Osteoblast (primary cell): ENCODE results near the gene SLC35E4. TPM values are rescaled to one million over a fixed set of nuclear protein-coding genes. Genes with fewer than 3 reads are reported as not detected.

Experiments used
- DNase-seq: peaks from one replicate; pipeline ENCODE4 v3.0.0; 2011; ENCODE audit warnings: low spot score, mixed read lengths; ENCODE audit not compliant: insufficient read length; ENCODE audit errors: missing footprints
- H2AFZ ChIP-seq: 2 replicates; pipeline ENCODE4 v1.6.0; 2011; ENCODE audit warnings: mild to moderate bottlenecking, low read length
- H3K27ac ChIP-seq: 2 replicates; pipeline ENCODE4 v1.5.1; 2011; ENCODE audit warnings: mild to moderate bottlenecking, low read depth, low read length, moderate library complexity
- H3K27me3 ChIP-seq: 2 replicates; pipeline ENCODE4 v1.6.0; 2012; ENCODE audit warnings: mild to moderate bottlenecking, control low read depth, inconsistent platforms, low read length, moderate library complexity; ENCODE audit not compliant: insufficient read depth
- H3K36me3 ChIP-seq: 2 replicates; pipeline ENCODE4 v1.5.1; 2011; ENCODE audit warnings: mild to moderate bottlenecking, low read length, control low read depth, moderate library complexity; ENCODE audit not compliant: insufficient read depth
- H3K4me1 ChIP-seq: 2 replicates; pipeline ENCODE4 v1.5.1; 2011; ENCODE audit warnings: mild to moderate bottlenecking, low read length, control low read depth, moderate library complexity; ENCODE audit not compliant: insufficient read depth
- H3K4me2 ChIP-seq: 2 replicates; pipeline ENCODE4 v1.6.0; 2011; ENCODE audit warnings: mild to moderate bottlenecking, low read length; ENCODE audit not compliant: insufficient read depth
- H3K4me3 ChIP-seq: fragments of 200-600 bp; sonication (generic); 3 replicates; pipeline ENCODE4 v1.5.1; 2012; ENCODE audit warnings: mild to moderate bottlenecking, low read length, inconsistent platforms; ENCODE audit not compliant: insufficient read depth
- H3K79me2 ChIP-seq: 2 replicates; pipeline ENCODE4 v1.6.0; 2012; ENCODE audit warnings: mild to moderate bottlenecking, low read length, control low read depth, inconsistent platforms; ENCODE audit not compliant: insufficient read depth
- H3K9me3 ChIP-seq: 2 replicates; pipeline ENCODE4 v1.5.1; 2011; ENCODE audit warnings: low read depth, low read length, control low read depth
- H4K20me1 ChIP-seq: 2 replicates; pipeline ENCODE4 v1.6.0; 2012; ENCODE audit warnings: mild to moderate bottlenecking, low read length, control low read depth; ENCODE audit not compliant: insufficient read depth
- CTCF ChIP-seq: IDR thresholded peaks from 2 replicates; pipeline ENCODE4 v1.5.1; 2011; ENCODE audit warnings: mild to moderate bottlenecking, low read depth, low read length, moderate library complexity; ENCODE audit errors: extremely low read depth
- total RNA-seq: library from RNA; depleted of rRNA; stranded (reverse); fragments of >200 nt; gene quantifications from 2 replicates; pipeline ENCODE4 v1.2.3, GENCODE V29; 2012

SLC35E4 gene
- total RNA-seq, 1 donor = 13.0 TPM

- peak; percentile 78 for DNase-seq
- Histone ChIP-seq H3K36me3 (no peaks in the 10 kb centered on the region), H3K9me3 (no peaks in the 10 kb centered on the region)
Measured at GRCh38 chr22:30611197-30611596, 24.4 kb upstream of the SLC35E4 start.

GRCh38 chr22:30612789-30613188, 22.8 kb upstream of the SLC35E4 start:
- Histone ChIP-seq H3K9me3 (no peaks in the 10 kb centered on the region), H3K27ac (no peak overlapping the region), H3K4me3 (no peak overlapping the region), H3K36me3 (no peaks in the 10 kb centered on the region), H3K4me1 (peaks cover 14% of the 10 kb centered on the region), H3K4me2 (no peak overlapping the region), H3K27me3 (peaks cover 2% of the 10 kb centered on the region), H2AFZ (no peak overlapping the region), H3K79me2 (no peaks in the 10 kb centered on the region), H4K20me1 (no peaks in the 10 kb centered on the region)
- TF ChIP-seq CTCF = no peak
- peak; percentile 32 for DNase-seq

More at GRCh38 chr22:30611197-30611596, 24.4 kb upstream of the SLC35E4 start:
- Histone ChIP-seq H2AFZ (no peak overlapping the region), H3K79me2 (no peaks in the 10 kb centered on the region), H3K4me1 (peaks cover 22% of the 10 kb centered on the region), H4K20me1 (no peaks in the 10 kb centered on the region), H3K4me2 (no peak overlapping the region), H3K27me3 (peaks cover 2% of the 10 kb centered on the region), H3K27ac (no peak overlapping the region), H3K4me3 (no peak overlapping the region)
- no peak for TF ChIP-seq CTCF

- no peak overlapping the region for H2AFZ ChIP-seq
- no peaks in the 10 kb centered on the region for H4K20me1 ChIP-seq
- H3K4me3 ChIP-seq = no peak overlapping the region
- H3K36me3 ChIP-seq = no peaks in the 10 kb centered on the region
- H3K79me2 ChIP-seq = no peaks in the 10 kb centered on the region
- no peak for TF ChIP-seq CTCF
- no peaks in the 10 kb centered on the region for H3K9me3 ChIP-seq
- H3K4me1 ChIP-seq = peaks cover 6% of the 10 kb centered on the region
- H3K27ac ChIP-seq = no peak overlapping the region
- no peak for DNase-seq
- H3K4me2 ChIP-seq = no peak overlapping the region
- peaks cover 2% of the 10 kb centered on the region for H3K27me3 ChIP-seq
Measured at GRCh38 chr22:30614268-30614667, 21.3 kb upstream of the SLC35E4 start.

- no peak for TF ChIP-seq CTCF
- Histone ChIP-seq H3K4me1 (no peaks in the 10 kb centered on the region), H3K9me3 (no peaks in the 10 kb centered on the region), H3K36me3 (no peaks in the 10 kb centered on the region), H3K4me2 (no peak overlapping the region), H3K4me3 (no peak overlapping the region), H4K20me1 (no peaks in the 10 kb centered on the region), H3K79me2 (no peaks in the 10 kb centered on the region), H3K27ac (no peak overlapping the region), H3K27me3 (peaks cover 2% of the 10 kb centered on the region), H2AFZ (no peak overlapping the region)
- no peak for DNase-seq
Measured at GRCh38 chr22:30614879-30615278, 20.7 kb upstream of the SLC35E4 start.
